WI38 (cell line): ENCODE data around the gene RAB44.

Experiments
- H3K4me3 ChIP-seq: 2 replicates; pipeline ENCODE4 v1.5.1; 2011; ENCODE audit warnings: low read depth, mild to moderate bottlenecking, control low read depth, low read length
- CTCF ChIP-seq: IDR thresholded peaks from 2 replicates; pipeline ENCODE4 v1.5.1; 2012; ENCODE audit warnings: low read depth, mild to moderate bottlenecking, control low read depth, low read length

The RAB44 gene

GRCh38 chr6:36774331-36774730, 76.7 kb downstream of the RAB44 start:
- no peak for TF ChIP-seq CTCF
- no peak overlapping the region for H3K4me3 ChIP-seq

DNA sequence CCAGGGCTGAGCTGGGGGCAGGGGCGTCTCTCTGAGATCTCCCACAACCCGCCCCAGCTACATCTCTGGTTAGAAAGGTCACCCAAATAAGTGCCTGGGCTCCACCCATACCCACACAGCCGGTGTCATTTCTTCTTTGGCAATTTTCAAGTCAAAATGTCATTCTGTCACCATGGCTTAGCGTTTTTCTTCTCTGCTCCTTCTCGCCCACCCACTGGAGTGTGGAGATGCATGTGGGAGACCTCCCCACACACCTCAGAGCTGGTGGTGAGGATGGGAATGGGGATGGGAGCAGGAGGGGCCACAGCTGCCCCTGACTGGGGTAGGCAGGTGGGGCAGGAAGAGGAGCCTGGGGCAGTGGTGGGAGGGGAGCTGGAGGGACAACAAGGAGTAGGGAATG, 78.5 kb downstream of the RAB44 start:
- no peak for TF ChIP-seq CTCF
- no peak overlapping the region for H3K4me3 ChIP-seq

GRCh38 chr6:36777801-36778200, 80.2 kb downstream of the RAB44 start:
- TF ChIP-seq CTCF, result no peak
- no peak overlapping the region for H3K4me3 ChIP-seq

DNA sequence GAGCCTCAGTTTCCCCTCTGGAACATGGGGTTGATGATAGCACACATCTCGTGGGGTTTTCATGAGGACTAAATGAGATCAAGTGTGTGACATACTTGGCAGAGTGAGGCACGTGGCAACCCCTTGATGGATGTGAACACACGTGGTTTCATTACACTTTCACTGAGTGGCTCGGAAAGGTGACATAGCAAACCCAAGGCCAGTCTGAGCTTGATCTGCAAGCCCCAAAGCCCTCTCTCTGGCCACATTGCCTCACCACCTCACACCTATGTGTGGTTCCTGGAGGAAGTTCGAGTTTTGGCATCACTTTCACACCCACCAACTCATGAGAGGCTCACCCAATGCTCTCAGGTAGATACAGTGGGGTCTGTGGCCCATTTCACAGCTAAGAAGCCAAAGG, 81.6 kb downstream of the RAB44 start:
- no peak overlapping the region for H3K4me3 ChIP-seq
- TF ChIP-seq CTCF, result no peak

- TF ChIP-seq CTCF, result no peak
- H3K4me3 ChIP-seq, result no peak overlapping the region
These were observed 83.0 kb downstream of the RAB44 start for GRCh38 chr6:36780442-36781177.

- TF ChIP-seq CTCF, result no peak
- no peak overlapping the region for H3K4me3 ChIP-seq
These were observed 84.0 kb downstream of the RAB44 start for GRCh38 chr6:36781669-36782068.
